Effector CD8-positive, alpha-beta T cell (primary cell): Measurements from ENCODE around the gene VASH1.

Source experiments
- DNase-seq: peaks from one replicate; lab custom pipeline; 2025; lab: John Stamatoyannopoulos, UW

The VASH1 gene

GRCh38 chr14:76772300-76773187 is 11.3 kb downstream of the VASH1 start:
- no peak for DNase-seq

- DNase-seq: no peak
Measured at GRCh38 chr14:76773188-76773885, 12.1 kb downstream of the VASH1 start.

GRCh38 chr14:76773956-76774820 is 12.9 kb downstream of the VASH1 start:
- no peak for DNase-seq

- DNase-seq: no peak
Measured at GRCh38 chr14:76774821-76775694, 13.8 kb downstream of the VASH1 start.

GRCh38 chr14:76775695-76776427 is 14.6 kb downstream of the VASH1 start:
- no peak for DNase-seq

- DNase-seq: no peak
Measured at GRCh38 chr14:76776428-76777251, 15.4 kb downstream of the VASH1 start.

GRCh38 chr14:76777721-76778120 is 16.5 kb downstream of the VASH1 start:
- no peak for DNase-seq

- DNase-seq: no peak
Measured at GRCh38 chr14:76778546-76779215, 17.4 kb downstream of the VASH1 start.

GRCh38 chr14:76779221-76780057 is 18.2 kb downstream of the VASH1 start:
- no peak for DNase-seq

GRCh38 chr14:76780058-76780345 is 18.7 kb downstream of the VASH1 start:
- DNase-seq: no peak

GRCh38 chr14:76780360-76780759 is 19.1 kb downstream of the VASH1 start:
- no peak for DNase-seq

- no peak for DNase-seq
Measured at GRCh38 chr14:76780875-76781647, 19.8 kb downstream of the VASH1 start.

GRCh38 chr14:76781648-76782051 is 20.4 kb downstream of the VASH1 start:
- DNase-seq: no peak

GRCh38 chr14:76782115-76782884 is 21.0 kb downstream of the VASH1 start:
- no peak for DNase-seq

- DNase-seq: no peak
Measured at GRCh38 chr14:76782885-76783566, 21.8 kb downstream of the VASH1 start.

GRCh38 chr14:76784266-76784874 is 23.1 kb downstream of the VASH1 start:
- no peak for DNase-seq
